Stomach (tissue), 4 donors: ENCODE results near the gene SUN5.

Experiments used
- EP300 ChIP-seq: sonication (generic); formaldehyde crosslinking; IDR thresholded peaks from one replicate; pipeline ENCODE4 v1.6.1; 2017; ENCODE audit warnings: antibody characterized with exemption
- POLR2A ChIP-seq, 4 donors: fragments of 450-650 bp; IDR thresholded peaks; one replicate each; pipeline ENCODE4 v1.6.1; 2016; ENCODE audit warnings: antibody characterized with exemption in 4 of 4, control low read depth in 2 of 4, mild to moderate bottlenecking in 1 of 4, moderate library complexity in 1 of 4
- TF ChIP-seq, protein P1 (sequence below), 7 experiments: fragments of 450-650 bp in 4 of 7; fragments of 200-600 bp in 3 of 7; sonication (generic) in 3 of 7; IDR thresholded peaks; one replicate each; pipeline ENCODE4 v1.5.1; 2016 to 2019; ENCODE audit warnings: antibody characterized with exemption in 7 of 7, control low read depth in 2 of 7, mild to moderate bottlenecking in 1 of 7

DNA sequence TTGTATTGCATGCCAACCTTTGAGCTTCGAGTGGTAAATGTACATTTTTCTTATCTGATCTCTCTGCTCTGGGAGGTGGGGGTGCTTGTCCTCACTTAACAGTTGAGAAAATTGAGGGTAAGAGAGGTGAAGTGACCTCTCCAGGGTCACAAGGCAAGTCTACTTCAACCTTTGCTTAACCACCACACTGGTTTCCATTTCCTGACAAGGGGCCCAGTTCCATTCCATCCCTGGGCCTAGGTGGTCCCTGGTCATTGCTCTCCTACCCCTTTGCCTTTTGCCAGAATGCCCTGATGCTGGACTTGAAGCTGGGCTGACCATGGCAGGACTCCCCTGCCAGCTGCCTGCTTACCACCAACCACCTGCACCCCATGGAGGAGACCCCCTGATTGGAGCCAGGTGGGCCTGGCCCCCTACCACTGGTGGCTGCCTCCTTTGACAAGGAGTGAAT, 39.5 kb upstream of the SUN5 start:
- TF ChIP-seq, protein P1, sequence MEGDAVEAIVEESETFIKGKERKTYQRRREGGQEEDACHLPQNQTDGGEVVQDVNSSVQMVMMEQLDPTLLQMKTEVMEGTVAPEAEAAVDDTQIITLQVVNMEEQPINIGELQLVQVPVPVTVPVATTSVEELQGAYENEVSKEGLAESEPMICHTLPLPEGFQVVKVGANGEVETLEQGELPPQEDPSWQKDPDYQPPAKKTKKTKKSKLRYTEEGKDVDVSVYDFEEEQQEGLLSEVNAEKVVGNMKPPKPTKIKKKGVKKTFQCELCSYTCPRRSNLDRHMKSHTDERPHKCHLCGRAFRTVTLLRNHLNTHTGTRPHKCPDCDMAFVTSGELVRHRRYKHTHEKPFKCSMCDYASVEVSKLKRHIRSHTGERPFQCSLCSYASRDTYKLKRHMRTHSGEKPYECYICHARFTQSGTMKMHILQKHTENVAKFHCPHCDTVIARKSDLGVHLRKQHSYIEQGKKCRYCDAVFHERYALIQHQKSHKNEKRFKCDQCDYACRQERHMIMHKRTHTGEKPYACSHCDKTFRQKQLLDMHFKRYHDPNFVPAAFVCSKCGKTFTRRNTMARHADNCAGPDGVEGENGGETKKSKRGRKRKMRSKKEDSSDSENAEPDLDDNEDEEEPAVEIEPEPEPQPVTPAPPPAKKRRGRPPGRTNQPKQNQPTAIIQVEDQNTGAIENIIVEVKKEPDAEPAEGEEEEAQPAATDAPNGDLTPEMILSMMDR (IDR thresholded peaks at IDR 0.05), result no peak
- TF ChIP-seq POLR2A (IDR thresholded peaks at IDR 0.05) (no peak), EP300 (no peak)
